ENCODE data around the gene SDCCAG8. TPM values are rescaled to one million over a fixed set of nuclear protein-coding genes. Genes with fewer than 3 reads are reported as not detected.

Gene SDCCAG8
- total and polyA plus RNA-seq, 2 of the 8 experiments (the other 6 are each of a cell fraction or from before 2014, with no cell fraction given) = 15.6 to 21.0 TPM

DNA sequence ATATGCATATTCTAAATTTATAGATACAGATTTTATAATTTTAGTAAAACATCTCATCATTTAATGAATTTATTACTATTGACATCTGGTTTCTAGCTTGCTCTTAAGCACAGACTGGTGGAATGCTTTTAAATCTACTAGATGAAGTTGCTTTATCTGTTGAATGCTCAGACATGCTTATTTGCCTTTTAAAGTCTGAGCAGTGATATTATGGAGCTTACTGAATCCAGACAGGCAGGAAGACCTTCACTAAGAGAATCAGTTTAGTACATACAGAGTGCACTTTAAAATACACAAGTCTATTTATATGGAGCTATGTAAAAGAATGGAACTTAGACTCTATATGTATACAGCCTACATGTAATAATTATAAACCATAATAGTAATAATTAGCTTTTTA is 16.6 kb downstream of the SDCCAG8 start (continued):
- TF ChIP-seq GABPA (IDR thresholded peaks at IDR 0.05; ENCODE audit: borderline replicate concordance, insufficient read depth, low read length) (no peak), CBX8 (IDR thresholded peaks at IDR 0.05; ENCODE audit: borderline replicate concordance, low read depth, low read length) (no peak)
- TF ChIP-seq, protein P1, sequence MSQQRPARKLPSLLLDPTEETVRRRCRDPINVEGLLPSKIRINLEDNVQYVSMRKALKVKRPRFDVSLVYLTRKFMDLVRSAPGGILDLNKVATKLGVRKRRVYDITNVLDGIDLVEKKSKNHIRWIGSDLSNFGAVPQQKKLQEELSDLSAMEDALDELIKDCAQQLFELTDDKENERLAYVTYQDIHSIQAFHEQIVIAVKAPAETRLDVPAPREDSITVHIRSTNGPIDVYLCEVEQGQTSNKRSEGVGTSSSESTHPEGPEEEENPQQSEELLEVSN (IDR thresholded peaks at IDR 0.05) = no peak

Data from H1 (cell line).